Endodermal cell (in vitro differentiated cells): ENCODE measurements around the gene CDON. TPM values are rescaled to one million over a fixed set of nuclear protein-coding genes. Genes with fewer than 3 reads are reported as not detected.
A peak's percentile ranks its signal among the peaks of the same experiment; 100 is the strongest.

Source experiments
- DNase-seq: peaks from one replicate; pipeline ENCODE4 v3.0.0-alpha.2; 2017
- H3K27ac ChIP-seq: 2 replicates; pipeline ENCODE4 v1.5.1; 2013; ENCODE audit warnings: mild to moderate bottlenecking, low read depth, low read length, moderate library complexity
- H3K27me3 ChIP-seq: 2 replicates; pipeline ENCODE4 v1.6.1; 2013; ENCODE audit warnings: mild to moderate bottlenecking, low read length, moderate library complexity; ENCODE audit not compliant: insufficient read depth, control insufficient read depth, poor library complexity, severe bottlenecking
- H3K36me3 ChIP-seq: 2 replicates; pipeline ENCODE4 v1.7.0; 2013; ENCODE audit warnings: mild to moderate bottlenecking, low read length, moderate library complexity; ENCODE audit not compliant: control insufficient read depth, insufficient read depth
- H3K4me1 ChIP-seq: one replicate; pipeline ENCODE4 v1.7.0; 2013; ENCODE audit warnings: low read length; ENCODE audit not compliant: control insufficient read depth, insufficient read depth
- H3K4me3 ChIP-seq: 2 replicates; pipeline ENCODE4 v1.5.1; 2013; ENCODE audit warnings: mild to moderate bottlenecking, low read length, moderate library complexity
- H3K9ac ChIP-seq: 2 replicates; pipeline ENCODE4 v1.6.1; 2013; ENCODE audit warnings: mild to moderate bottlenecking, low read length, moderate library complexity; ENCODE audit not compliant: poor library complexity, severe bottlenecking; ENCODE audit errors: extremely low read depth
- H3K9me3 ChIP-seq: 2 replicates; pipeline ENCODE4 v1.6.1; 2013; ENCODE audit warnings: mild to moderate bottlenecking, low read length, moderate library complexity; ENCODE audit not compliant: control insufficient read depth
- H3K27ac Mint-ChIP-seq: 2 replicates; pipeline ENCODE4 v1.8.0; 2020; ENCODE audit warnings: mixed read lengths
- H3K27me3 Mint-ChIP-seq: 2 replicates; pipeline ENCODE4 v1.8.0; 2021; ENCODE audit warnings: mild to moderate bottlenecking, mixed read lengths; ENCODE audit not compliant: insufficient read depth
- H3K36me3 Mint-ChIP-seq: 2 replicates; pipeline ENCODE4 v1.8.0; 2020; ENCODE audit warnings: low read depth, mixed read lengths
- H3K4me1 Mint-ChIP-seq: 2 replicates; pipeline ENCODE4 v1.8.0; 2020; ENCODE audit warnings: mixed read lengths
- H3K4me3 Mint-ChIP-seq: 2 replicates; pipeline ENCODE4 v1.8.0; 2020; ENCODE audit warnings: mild to moderate bottlenecking, moderate library complexity, mixed read lengths
- H3K9me3 Mint-ChIP-seq: 2 replicates; pipeline ENCODE4 v1.8.0; 2020; ENCODE audit warnings: mild to moderate bottlenecking, mixed read lengths
- WGBS, 2 experiments: methylation state at CpG; one replicate each; pipeline versions ENCODE4 v1.1.5 to v1.1.7; 2013; ENCODE audit warnings: missing lambda C conversion rate in 2 of 2, mixed read lengths in 1 of 2; ENCODE audit not compliant: insufficient coverage in 1 of 2, insufficient read length in 1 of 2; 5-methylcytosine and 5-hydroxymethylcytosine counted together
- total RNA-seq, 2 donors: library from RNA; stranded (reverse); fragmentation: NEBNext Ultra II Directional in 1 of 2; extraction: Animal tissue kit (Norgen Biotek cat#: 25700) in 1 of 2; gene quantifications; 2 replicates in 1 of 2; 3 replicates in 1 of 2; pipeline ENCODE4 v1.2.1, GENCODE V29; 2021
- TF ChIP-seq, protein P1 (sequence below): fragments of 200-600 bp; sonication (generic); conservative IDR thresholded peaks from 2 replicates; pipeline ENCODE4 v1.5.0; 2021; ENCODE audit warnings: antibody characterized with exemption, mild to moderate bottlenecking

The CDON gene
- total RNA-seq, 2 donors from 2014 or later = 19.2 to 24.5 TPM

DNA sequence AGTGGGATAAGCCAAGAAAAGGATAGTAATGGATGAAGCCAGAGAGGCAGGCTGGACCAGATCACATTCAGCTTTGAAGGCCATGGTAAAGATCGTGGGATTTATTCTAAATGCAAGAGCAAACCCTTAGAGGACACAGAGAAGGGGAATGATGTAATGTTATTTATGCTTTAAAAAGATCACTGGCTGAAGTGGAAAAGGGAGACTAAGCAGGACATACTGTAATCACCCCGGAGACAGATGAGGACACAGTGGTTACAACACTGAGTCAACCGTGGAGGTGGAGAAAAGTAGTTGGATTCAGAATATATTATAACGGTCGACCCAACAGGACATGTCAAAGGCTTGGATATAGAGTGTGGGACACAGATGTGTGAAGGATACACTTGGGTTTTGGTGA lies 38.5 kb downstream of the CDON start:
- no peak overlapping the region for H3K27ac Mint-ChIP-seq
- 94 to 100% methylated on average over 5 of the region's 5 CpGs for WGBS, 2 experiments

DNA sequence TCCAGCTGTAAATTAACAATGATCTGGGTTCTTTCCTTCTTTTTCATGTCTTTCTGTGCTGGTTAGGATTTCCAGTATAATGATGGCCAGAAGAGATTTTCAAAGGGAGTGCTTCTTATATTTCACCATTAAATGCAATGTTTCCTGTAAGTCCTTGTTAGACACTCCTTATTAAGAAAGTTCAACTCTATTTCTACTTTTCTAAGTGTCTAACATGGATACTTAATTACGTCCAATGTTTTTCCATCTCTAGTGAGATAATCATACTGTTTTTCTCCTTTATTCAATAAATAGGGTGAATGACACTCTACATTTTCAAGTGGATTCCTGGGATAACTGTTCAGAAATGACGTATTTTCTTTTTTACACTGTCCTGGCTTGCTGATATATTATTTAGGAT lies 49.8 kb downstream of the CDON start:
- Histone ChIP-seq H3K36me3 (peaks cover 9% of the 10 kb centered on the region), H3K27me3 (no peaks in the 10 kb centered on the region), H3K9ac (no peak overlapping the region), H3K9me3 (no peaks in the 10 kb centered on the region), H3K4me3 (no peak overlapping the region), H3K27ac (no peak overlapping the region), H3K4me1 (no peaks in the 10 kb centered on the region)
- H3K27me3 Mint-ChIP-seq = no peaks in the 10 kb centered on the region
- peaks cover 11% of the 10 kb centered on the region for H3K36me3 Mint-ChIP-seq
- no peaks in the 10 kb centered on the region for H3K4me1 Mint-ChIP-seq
- DNase-seq = no peak
- TF ChIP-seq, protein P1, sequence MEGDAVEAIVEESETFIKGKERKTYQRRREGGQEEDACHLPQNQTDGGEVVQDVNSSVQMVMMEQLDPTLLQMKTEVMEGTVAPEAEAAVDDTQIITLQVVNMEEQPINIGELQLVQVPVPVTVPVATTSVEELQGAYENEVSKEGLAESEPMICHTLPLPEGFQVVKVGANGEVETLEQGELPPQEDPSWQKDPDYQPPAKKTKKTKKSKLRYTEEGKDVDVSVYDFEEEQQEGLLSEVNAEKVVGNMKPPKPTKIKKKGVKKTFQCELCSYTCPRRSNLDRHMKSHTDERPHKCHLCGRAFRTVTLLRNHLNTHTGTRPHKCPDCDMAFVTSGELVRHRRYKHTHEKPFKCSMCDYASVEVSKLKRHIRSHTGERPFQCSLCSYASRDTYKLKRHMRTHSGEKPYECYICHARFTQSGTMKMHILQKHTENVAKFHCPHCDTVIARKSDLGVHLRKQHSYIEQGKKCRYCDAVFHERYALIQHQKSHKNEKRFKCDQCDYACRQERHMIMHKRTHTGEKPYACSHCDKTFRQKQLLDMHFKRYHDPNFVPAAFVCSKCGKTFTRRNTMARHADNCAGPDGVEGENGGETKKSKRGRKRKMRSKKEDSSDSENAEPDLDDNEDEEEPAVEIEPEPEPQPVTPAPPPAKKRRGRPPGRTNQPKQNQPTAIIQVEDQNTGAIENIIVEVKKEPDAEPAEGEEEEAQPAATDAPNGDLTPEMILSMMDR = no peak
- no peak overlapping the region for H3K27ac Mint-ChIP-seq
- no peaks in the 10 kb centered on the region for H3K9me3 Mint-ChIP-seq
- no peak overlapping the region for H3K4me3 Mint-ChIP-seq
- 93 to 100% methylated on average over 1 to 2 of the region's 2 CpGs for WGBS, 2 experiments

More for the DNA sequence above, 38.5 kb downstream of the CDON start:
- H3K36me3 ChIP-seq = no peaks in the 10 kb centered on the region
- H3K27ac ChIP-seq = no peak overlapping the region
- Mint-ChIP-seq H3K27me3 (no peaks in the 10 kb centered on the region), H3K36me3 (peaks cover under 1% of the 10 kb centered on the region), H3K4me1 (peaks cover 10% of the 10 kb centered on the region), H3K4me3 (no peak overlapping the region), H3K9me3 (no peaks in the 10 kb centered on the region)
- H3K9ac ChIP-seq = no peak overlapping the region
- no peak overlapping the region for H3K4me3 ChIP-seq
- TF ChIP-seq, protein P1 = no peak
- H3K27me3 ChIP-seq = no peaks in the 10 kb centered on the region
- H3K9me3 ChIP-seq = no peaks in the 10 kb centered on the region
- H3K4me1 ChIP-seq = no peaks in the 10 kb centered on the region
- DNase-seq = no peak

DNA sequence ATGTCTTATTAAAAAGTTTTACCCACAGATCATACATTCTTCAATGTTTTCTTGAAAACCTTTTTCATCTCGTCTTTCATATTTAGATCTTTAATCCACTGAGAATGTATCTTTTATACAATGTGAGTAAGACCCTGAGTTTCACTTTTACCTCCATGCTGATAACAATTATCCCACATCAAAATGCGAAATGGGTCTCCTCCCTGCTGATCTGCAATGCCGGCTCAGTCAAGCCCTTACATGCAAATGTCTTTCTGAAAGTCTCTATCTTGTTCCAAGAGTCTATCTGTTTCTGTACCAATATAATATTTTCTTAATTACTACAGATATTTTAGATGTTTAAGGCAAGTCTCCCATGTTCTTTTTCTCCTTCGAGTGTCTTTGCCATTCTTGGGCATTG lies 50.9 kb downstream of the CDON start:
- Histone ChIP-seq H3K9ac (no peak overlapping the region), H3K4me1 (no peaks in the 10 kb centered on the region), H3K9me3 (no peaks in the 10 kb centered on the region), H3K27me3 (no peaks in the 10 kb centered on the region), H3K36me3 (peaks cover 3% of the 10 kb centered on the region), H3K27ac (peak overlapping the region; percentile 14), H3K4me3 (no peak overlapping the region)
- 40 to 86% methylated on average over 1 to 3 of the region's 4 CpGs for WGBS, 2 experiments
- no peak for DNase-seq
- no peaks in the 10 kb centered on the region for H3K4me1 Mint-ChIP-seq
- H3K4me3 Mint-ChIP-seq = no peak overlapping the region
- no peak overlapping the region for H3K27ac Mint-ChIP-seq
- H3K9me3 Mint-ChIP-seq = no peaks in the 10 kb centered on the region
- H3K36me3 Mint-ChIP-seq = peaks cover 7% of the 10 kb centered on the region
- H3K27me3 Mint-ChIP-seq = no peaks in the 10 kb centered on the region
- TF ChIP-seq, protein P1 = no peak
